ENCODE measurements around the gene HDAC7.

DNA sequence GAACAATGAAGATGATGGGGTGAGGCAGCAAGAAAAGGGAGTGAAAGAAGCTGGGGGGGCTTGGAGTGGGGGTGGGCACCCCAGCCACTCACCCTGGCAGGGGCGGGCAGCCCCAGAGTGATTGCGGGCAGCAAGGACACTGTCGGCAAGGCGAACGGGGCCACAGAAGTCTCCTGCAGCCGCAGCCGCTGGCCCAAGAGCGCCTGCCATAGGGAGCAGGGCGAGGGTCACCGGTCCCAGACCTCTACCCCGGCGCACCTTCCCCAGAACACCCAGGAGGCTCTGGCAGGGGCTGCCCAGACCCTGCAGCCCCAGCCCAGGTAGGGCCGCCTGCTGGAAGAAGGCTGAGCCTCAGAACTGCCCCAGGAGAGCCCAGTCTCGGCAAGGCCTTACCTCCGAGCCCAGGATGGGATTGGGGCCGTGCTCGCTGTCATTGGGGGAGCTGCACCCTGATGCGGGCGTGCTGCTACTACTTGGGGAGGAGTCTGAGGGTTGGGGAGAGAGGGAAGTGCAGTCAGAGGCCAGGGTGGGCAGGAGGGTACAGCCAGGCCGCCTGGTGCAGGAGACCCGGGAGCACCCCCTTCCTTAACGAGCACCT is 23.8 kb downstream of the HDAC7 start:
- no peak for TF ChIP-seq CTCF (IDR thresholded peaks at IDR 0.05; ENCODE audit: low read depth, low read length, poor library complexity, severe bottlenecking)
- no peak for TF ChIP-seq EZH2phosphoT487 (IDR thresholded peaks at IDR 0.05; ENCODE audit: borderline replicate concordance, low read length)
